ENCODE results near the gene GTF3A.
A peak's percentile ranks its signal among the peaks of the same experiment; 100 is the strongest.

Gene GTF3A

DNA sequence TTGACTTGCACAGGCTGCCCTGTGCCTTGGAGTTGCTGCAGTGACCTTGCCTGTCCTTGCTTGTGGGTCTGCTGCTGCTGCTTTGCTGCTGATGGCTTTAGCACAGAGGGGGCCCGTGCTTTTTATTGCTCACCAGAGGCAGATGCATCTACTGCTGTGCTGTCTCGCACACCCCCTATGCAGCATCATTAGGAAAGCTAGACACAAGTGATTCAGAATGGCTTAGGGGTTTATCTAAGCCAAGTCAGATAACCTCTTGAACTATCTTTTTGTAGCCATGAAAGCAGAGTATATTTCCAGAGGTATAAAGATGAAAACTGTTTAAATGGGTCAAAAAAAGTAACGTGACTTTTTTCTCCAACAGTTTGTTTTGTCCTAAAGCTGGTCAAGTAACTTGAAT, 7.8 kb downstream of the GTF3A start:
- peaks cover 62% of the 10 kb centered on the region for H3K36me3 Mint-ChIP-seq (ENCODE audit: low read depth)
- H3K27me3 Mint-ChIP-seq (ENCODE audit: low read depth): no peaks in the 10 kb centered on the region
- no peak overlapping the region for H3K4me3 Mint-ChIP-seq
- H3K27ac Mint-ChIP-seq: no peak overlapping the region
- no peak for TF ChIP-seq CTCF (IDR thresholded peaks at IDR 0.05; ENCODE audit: unreplicated experiment in 3 of 3)
- no peaks in the 10 kb centered on the region for H3K9me3 Mint-ChIP-seq
- peaks cover 8% of the 10 kb centered on the region for H3K4me1 Mint-ChIP-seq

DNA sequence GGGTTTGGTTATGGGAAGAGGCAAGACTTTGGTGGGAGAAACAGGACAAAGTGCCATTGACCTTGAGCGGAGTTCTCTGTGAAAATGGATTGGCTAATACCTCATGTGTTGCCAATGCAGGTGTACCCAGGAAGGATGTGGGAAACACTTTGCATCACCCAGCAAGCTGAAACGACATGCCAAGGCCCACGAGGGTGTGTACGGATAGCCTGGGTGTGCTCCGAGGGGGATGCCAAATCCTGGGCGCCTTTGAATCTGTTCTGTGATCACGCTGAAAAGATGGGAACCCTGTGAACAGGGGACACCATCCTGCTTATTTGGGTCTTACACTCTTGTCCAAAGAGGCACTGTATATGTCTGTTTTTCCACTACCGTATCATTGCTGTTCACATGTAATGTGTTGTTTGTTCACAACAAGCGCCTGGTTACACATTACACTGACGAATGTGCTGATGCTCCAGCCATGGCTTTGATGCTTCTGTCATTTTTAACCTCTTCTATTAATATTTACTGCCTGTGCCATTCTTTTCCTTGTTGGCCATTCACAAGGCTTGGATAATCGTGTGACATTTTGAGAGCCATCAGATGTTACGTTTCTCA, 8.3 kb downstream of the GTF3A start:
- Mint-ChIP-seq H3K4me1 (peaks cover 8% of the 10 kb centered on the region), H3K9me3 (no peaks in the 10 kb centered on the region), H3K27ac (no peak overlapping the region), H3K4me3 (no peak overlapping the region), H3K27me3 (ENCODE audit: low read depth) (no peaks in the 10 kb centered on the region), H3K36me3 (ENCODE audit: low read depth) (peaks cover 62% of the 10 kb centered on the region)
- TF ChIP-seq CTCF (IDR thresholded peaks at IDR 0.05; ENCODE audit: unreplicated experiment in 3 of 3): no peak

DNA sequence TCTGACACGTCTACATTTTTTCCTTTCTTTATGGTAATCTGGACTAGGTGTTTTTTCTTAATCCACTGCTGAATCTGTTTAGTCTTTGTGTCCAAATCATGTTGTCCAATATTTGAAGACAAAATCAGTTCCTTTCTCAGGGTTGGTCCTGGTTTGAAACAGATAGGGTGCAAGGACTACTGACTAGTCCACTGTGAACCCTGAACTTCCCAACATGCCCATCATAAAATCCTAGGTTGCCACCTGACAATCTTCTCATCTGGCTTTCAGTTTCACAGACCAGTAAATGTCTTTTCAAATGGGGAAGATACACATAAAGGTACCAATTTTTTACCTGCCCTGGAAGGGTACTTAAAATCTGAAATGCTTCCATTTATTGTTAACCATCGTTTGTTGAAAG, 12.7 kb downstream of the GTF3A start:
- H3K9me3 Mint-ChIP-seq: no peaks in the 10 kb centered on the region
- peaks cover 67% of the 10 kb centered on the region for H3K36me3 Mint-ChIP-seq (ENCODE audit: low read depth)
- no peak overlapping the region for H3K27ac Mint-ChIP-seq
- H3K27me3 Mint-ChIP-seq (ENCODE audit: low read depth): no peaks in the 10 kb centered on the region
- H3K4me1 Mint-ChIP-seq: no peaks in the 10 kb centered on the region
- H3K4me3 Mint-ChIP-seq: no peak overlapping the region
- TF ChIP-seq CTCF (IDR thresholded peaks at IDR 0.05; ENCODE audit: unreplicated experiment in 3 of 3): no peak

- H3K27ac Mint-ChIP-seq: no peak overlapping the region
- H3K4me1 Mint-ChIP-seq: peaks cover under 1% of the 10 kb centered on the region
- no peak overlapping the region for H3K4me3 Mint-ChIP-seq
- TF ChIP-seq CTCF (IDR thresholded peaks at IDR 0.05; ENCODE audit: unreplicated experiment in 3 of 3): no peak
- H3K36me3 Mint-ChIP-seq (ENCODE audit: low read depth): peaks cover 59% of the 10 kb centered on the region
- H3K9me3 Mint-ChIP-seq: no peaks in the 10 kb centered on the region
- H3K27me3 Mint-ChIP-seq (ENCODE audit: low read depth): no peaks in the 10 kb centered on the region
These were observed 16.0 kb downstream of the GTF3A start for GRCh38 chr13:27440408-27440807.

DNA sequence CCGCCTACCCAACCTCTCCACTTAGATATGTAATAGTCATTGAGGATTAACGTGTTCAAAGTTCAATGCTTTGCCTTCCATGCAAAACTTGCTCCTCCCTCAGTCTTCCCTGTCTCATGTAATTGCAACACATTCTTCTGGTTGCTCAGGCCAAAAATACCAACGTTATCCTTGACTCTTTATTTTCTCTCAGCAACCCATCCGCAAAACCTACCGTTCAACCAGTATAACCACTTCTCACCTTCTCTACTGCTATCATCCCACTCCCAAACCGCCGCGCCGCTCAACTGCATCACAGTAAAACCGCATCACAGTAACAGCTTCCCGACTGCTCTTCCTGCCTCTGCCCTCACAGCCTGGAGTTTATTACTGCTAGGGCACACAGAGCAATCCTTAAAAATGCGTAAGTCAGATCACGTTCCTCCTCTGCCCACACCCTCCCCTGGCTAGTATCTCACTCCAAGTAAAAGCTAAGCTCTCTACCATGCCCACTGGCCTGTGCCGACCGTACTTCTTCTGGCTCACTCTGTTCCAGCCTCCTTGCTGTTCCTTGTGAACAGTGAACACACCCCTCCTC, 17.7 kb downstream of the GTF3A start:
- Mint-ChIP-seq H3K9me3 (no peaks in the 10 kb centered on the region), H3K27me3 (ENCODE audit: low read depth) (no peaks in the 10 kb centered on the region), H3K4me1 (peaks cover 6% of the 10 kb centered on the region), H3K36me3 (ENCODE audit: low read depth) (peaks cover 47% of the 10 kb centered on the region), H3K4me3 (peak overlapping the region in 1 of 3 experiments; percentile 1), H3K27ac (peak overlapping the region in 2 of 3 experiments; percentile 20 to 41)
- no peak for TF ChIP-seq CTCF (IDR thresholded peaks at IDR 0.05; ENCODE audit: unreplicated experiment in 3 of 3)

GRCh38 chr13:27442797-27443196, 18.4 kb downstream of the GTF3A start:
- Mint-ChIP-seq H3K4me3 (no peak overlapping the region), H3K9me3 (no peaks in the 10 kb centered on the region), H3K36me3 (ENCODE audit: low read depth) (peaks cover 41% of the 10 kb centered on the region), H3K4me1 (peaks cover 12% of the 10 kb centered on the region), H3K27ac (peak overlapping the region in 2 of 3 experiments; percentile 20 to 41), H3K27me3 (ENCODE audit: low read depth) (no peaks in the 10 kb centered on the region)
- TF ChIP-seq CTCF (IDR thresholded peaks at IDR 0.05; ENCODE audit: unreplicated experiment in 3 of 3): no peak

Measured in nephron (organoid).